Measurements from ENCODE around the gene SRP14. TPM values are rescaled to one million over a fixed set of nuclear protein-coding genes. Genes with fewer than 3 reads are reported as not detected.

SRP14 gene
- total and polyA plus RNA-seq, 11 donors = 189 to 702 (median 237) TPM

DNA sequence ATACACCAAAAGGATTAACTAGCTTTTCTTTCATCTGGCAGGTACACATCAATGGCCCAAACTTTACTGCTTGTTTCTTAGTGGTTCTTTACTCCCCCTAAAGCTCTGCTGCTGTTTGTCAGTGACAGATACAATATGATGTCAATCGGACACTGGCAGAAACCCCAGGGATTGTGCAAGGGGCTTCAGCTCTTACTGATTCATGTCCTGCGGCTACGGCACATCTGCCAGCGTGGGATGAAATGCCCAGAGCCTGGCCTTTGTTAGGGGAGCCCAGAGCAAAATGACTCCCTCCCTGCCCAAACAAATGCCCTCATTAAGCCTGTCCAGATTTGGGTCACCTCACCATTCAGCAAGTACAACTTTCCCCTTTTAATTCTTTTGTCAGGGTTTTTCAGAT is 28.3 kb downstream of the SRP14 start:
- ATAC-seq (no peak), DNase-seq (no peak)
- H3K27me3 ChIP-seq = no peaks in the 10 kb centered on the region
- H3K27ac ChIP-seq = no peak overlapping the region
- no peaks in the 10 kb centered on the region for H3K4me1 ChIP-seq
- peaks cover 0 to 17% (median 7%) of the 10 kb centered on the region in 12 donors for H3K9me3 ChIP-seq
- peaks cover 2 to 97% (median 84%) of the 10 kb centered on the region in 9 donors for H3K36me3 ChIP-seq
- WGBS, 4 donors = 90 to 94% (median 93%) methylated on average over 4 of the region's 4 CpGs
- H3K4me3 ChIP-seq = no peak overlapping the region
- intact Hi-C loops (cut with DNase I) = loop anchor here in 1 of 10 donors (5.0 kb wide), 1 partner anchor 63 kb away; no protein-coding TSS in a partner anchor
- no peak for TF ChIP-seq POLR2A (IDR thresholded peaks at IDR 0.05)
- no peak for TF ChIP-seq CTCF (IDR thresholded peaks at IDR 0.05)

DNA sequence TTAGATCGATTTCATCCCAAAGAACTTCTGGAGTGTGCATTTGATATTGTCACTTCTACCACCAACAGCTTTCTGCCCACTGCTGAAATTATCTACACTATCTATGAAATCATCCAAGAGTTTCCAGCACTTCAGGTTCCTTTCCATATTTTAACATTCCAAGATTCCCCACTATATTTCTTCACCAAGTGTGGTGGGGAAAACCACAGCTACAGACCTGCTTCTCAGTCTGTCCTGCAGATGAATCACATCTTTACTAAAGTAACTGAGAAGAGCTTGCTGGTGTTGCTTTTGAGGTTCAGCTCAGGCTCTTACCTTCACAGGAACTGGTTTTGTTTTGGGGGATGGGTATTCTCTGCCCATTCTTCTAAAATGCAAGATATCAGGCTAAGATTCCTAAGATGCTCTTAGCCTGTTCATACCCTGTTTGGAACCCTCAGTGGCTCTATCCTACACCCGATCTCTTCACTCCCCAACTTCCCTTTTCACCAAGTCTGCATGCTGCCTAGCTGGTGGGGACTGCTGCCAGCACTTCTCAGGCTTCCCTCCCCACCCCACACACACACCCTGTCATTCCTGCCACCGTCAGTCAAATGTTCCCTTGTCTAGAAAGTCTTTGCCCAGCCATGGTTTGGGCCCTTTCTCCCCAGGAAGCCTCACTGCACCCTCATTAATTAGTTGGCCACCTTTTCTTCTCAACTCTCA is 30.8 kb downstream of the SRP14 start:
- Histone ChIP-seq H3K4me3 (no peak overlapping the region), H3K27ac (no peak overlapping the region), H3K36me3 (peaks cover 0 to 100% (median 99%) of the 10 kb centered on the region in 9 donors), H3K27me3 (no peaks in the 10 kb centered on the region), H3K4me1 (no peaks in the 10 kb centered on the region), H3K9me3 (no peaks in the 10 kb centered on the region)
- intact Hi-C loops (cut with DNase I) = no loop called here
- TF ChIP-seq CTCF (IDR thresholded peaks at IDR 0.05) (no peak), POLR2A (IDR thresholded peaks at IDR 0.05) (no peak)
- WGBS, 4 donors = 83 to 86% (median 85%) methylated on average over 3 of the region's 3 CpGs
- no peak for ATAC-seq
- no peak for DNase-seq

DNA sequence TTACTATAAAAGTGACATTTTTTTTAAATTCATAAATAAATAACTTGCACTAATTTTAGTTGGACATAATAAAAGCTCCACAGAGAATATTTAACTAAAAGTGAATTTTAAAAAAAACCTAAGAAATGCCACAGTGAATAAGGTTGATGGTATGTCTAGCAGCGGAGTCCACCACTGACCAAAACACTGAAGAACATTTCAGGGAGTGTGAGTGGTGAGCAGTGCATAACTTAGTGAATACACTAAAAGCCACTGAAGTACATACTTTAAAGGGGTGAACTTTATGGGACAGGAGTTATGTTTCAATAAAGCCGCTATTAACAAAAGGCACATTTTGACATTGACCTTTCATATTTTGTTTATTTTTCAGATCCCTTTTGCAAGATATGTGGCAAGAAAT is 32.3 kb downstream of the SRP14 start:
- H3K4me1 ChIP-seq = no peaks in the 10 kb centered on the region
- no peak overlapping the region for H3K27ac ChIP-seq
- no peaks in the 10 kb centered on the region for H3K27me3 ChIP-seq
- no peak overlapping the region for H3K4me3 ChIP-seq
- H3K9me3 ChIP-seq = no peaks in the 10 kb centered on the region
- ATAC-seq (no peak), DNase-seq (no peak)
- TF ChIP-seq CTCF (IDR thresholded peaks at IDR 0.05) (no peak), POLR2A (IDR thresholded peaks at IDR 0.05) (no peak)
- intact Hi-C loops (cut with DNase I) = no loop called here
- H3K36me3 ChIP-seq = peaks cover 0 to 100% (median 99%) of the 10 kb centered on the region in 9 donors
- WGBS, 4 donors = 93 to 99% (median 96%) methylated on average over 2 of the region's 2 CpGs

- Histone ChIP-seq H3K9me3 (no peaks in the 10 kb centered on the region), H3K36me3 (peaks cover 0 to 100% (median 99%) of the 10 kb centered on the region in 9 donors)
Observed at GRCh38 chr15:40006003-40006402, 33.0 kb downstream of the SRP14 start.

More at GRCh38 chr15:40006003-40006402, 33.0 kb downstream of the SRP14 start:
- ATAC-seq (no peak), DNase-seq (no peak)
- intact Hi-C loops (cut with DNase I) = no loop called here
- no peak for TF ChIP-seq POLR2A (IDR thresholded peaks at IDR 0.05)
- TF ChIP-seq CTCF (IDR thresholded peaks at IDR 0.05) = no peak
- Histone ChIP-seq H3K27me3 (no peaks in the 10 kb centered on the region), H3K4me3 (no peak overlapping the region), H3K4me1 (no peaks in the 10 kb centered on the region), H3K27ac (no peak overlapping the region)
- WGBS, 4 donors = 90 to 96% (median 93%) methylated on average over 3 of the region's 3 CpGs

Measured in heart left ventricle (tissue), 16 donors.